Esophagus squamous epithelium (tissue), 4 donors: ENCODE results near the gene RAD52.

Experiments
- CTCF ChIP-seq, 6 experiments: fragments of 450-650 bp in 4 of 6; fragments of 200-600 bp in 2 of 6; sonication (generic) in 2 of 6; IDR thresholded peaks; one replicate each; pipeline ENCODE4 v1.5.1; 2016 to 2019; ENCODE audit warnings: antibody characterized with exemption in 6 of 6, mild to moderate bottlenecking in 4 of 6, moderate library complexity in 4 of 6
- POLR2A ChIP-seq, 4 donors: fragments of 450-650 bp; IDR thresholded peaks; one replicate each; pipeline ENCODE4 v1.6.1; 2017; ENCODE audit warnings: antibody characterized with exemption in 4 of 4, mild to moderate bottlenecking in 4 of 4, moderate library complexity in 3 of 4

DNA sequence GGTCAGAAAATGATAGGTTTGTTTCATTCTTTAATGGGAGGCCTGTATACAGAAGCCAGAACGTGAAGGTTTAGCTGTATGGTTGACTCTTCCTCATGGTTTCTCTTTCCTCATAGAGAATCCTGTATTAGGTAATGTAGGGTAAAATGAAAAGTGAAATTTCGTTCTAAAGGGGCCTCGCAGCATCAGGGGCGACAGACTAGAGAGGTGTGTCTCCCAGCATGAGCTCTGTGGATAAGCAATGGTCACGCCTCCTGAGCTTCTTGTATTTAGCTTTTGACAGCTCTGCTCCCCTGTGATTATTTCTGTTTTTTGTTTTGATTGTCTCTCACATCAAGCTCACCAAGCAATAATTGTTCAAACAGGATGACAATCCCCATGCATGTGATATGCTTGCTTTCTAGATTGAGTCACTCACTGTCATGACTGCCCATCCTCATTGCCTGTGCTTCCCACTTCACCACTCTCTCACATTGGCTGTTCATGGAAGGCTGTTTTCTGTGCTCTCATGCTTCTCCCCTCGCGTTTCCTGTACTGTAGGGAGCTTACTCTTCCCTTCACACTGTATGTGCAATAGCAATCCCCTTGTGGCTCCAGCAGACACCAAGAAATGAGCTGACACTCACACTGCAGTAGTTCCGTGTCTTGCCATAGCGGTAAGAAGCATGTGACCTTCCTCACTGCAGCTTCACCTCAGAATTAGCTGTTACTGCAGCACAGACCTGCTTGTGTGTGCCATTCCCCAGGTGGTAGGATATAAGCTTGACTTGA lies 44.0 kb downstream of the RAD52 start:
- no peak for TF ChIP-seq CTCF (IDR thresholded peaks at IDR 0.05)
- no peak for TF ChIP-seq POLR2A (IDR thresholded peaks at IDR 0.05)
